ENCODE data around the gene SCOC. TPM values are rescaled to one million over a fixed set of nuclear protein-coding genes. Genes with fewer than 3 reads are reported as not detected.
A peak's percentile ranks its signal among the peaks of the same experiment; 100 is the strongest.

The SCOC gene
- total and polyA plus RNA-seq, 9 of the 15 experiments (the other 6 are each of a cell fraction or from before 2014, with no cell fraction given): 16.8 to 110 (median 46.7) TPM

DNA sequence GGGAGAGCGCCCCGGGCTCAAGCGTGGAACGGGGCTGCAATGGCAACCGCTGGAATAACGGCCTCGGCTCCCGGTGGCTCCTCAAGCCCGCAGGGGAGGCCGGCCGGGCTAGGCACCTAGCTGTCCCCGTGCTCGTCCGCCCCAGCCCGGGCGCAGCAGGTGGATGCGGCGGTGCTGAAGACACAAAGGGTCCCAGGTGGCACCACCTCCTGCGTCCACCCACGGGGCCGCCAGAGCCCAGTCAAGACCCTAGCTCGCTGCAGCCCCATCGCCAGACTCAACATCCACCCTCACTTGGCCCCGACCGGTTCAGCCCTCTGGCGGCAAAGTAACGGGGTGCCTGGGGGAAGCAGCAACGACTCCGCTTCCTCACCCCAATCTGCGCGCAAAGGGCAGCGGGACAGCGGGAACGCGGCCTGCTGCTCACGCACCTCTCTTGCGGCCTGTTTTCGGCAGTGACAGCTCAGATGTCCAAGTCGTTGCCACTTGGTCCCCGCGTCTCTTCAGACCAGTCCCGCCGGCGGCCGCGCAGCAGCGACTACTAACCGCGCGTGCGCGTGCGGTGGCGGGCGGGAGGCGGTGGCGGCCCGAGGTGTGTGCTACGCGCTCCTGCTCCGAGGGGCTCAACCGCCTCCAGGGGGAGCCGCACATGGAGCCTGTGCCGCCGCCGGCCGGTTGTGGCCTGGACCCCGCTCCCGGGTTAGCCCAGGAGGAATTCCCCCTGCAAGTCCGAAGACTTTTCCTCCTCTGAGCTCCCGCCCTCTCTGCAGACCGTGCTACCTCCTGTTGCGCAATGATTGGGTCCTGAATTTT is 53.9 kb downstream of the SCOC start, which contains the start of gene CLGN (continued):
- no peak for TF ChIP-seq ZKSCAN8 (CRISPR knock-in tag; IDR thresholded peaks at IDR 0.05)
- no peak for TF ChIP-seq CREBBP (IDR thresholded peaks at IDR 0.05; ENCODE audit: low read depth, low read length)
- TF ChIP-seq, protein P1, sequence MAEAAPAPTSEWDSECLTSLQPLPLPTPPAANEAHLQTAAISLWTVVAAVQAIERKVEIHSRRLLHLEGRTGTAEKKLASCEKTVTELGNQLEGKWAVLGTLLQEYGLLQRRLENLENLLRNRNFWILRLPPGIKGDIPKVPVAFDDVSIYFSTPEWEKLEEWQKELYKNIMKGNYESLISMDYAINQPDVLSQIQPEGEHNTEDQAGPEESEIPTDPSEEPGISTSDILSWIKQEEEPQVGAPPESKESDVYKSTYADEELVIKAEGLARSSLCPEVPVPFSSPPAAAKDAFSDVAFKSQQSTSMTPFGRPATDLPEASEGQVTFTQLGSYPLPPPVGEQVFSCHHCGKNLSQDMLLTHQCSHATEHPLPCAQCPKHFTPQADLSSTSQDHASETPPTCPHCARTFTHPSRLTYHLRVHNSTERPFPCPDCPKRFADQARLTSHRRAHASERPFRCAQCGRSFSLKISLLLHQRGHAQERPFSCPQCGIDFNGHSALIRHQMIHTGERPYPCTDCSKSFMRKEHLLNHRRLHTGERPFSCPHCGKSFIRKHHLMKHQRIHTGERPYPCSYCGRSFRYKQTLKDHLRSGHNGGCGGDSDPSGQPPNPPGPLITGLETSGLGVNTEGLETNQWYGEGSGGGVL (CRISPR knock-in tag; IDR thresholded peaks at IDR 0.05): no peak
- TF ChIP-seq ETV6 (IDR thresholded peaks at IDR 0.05; ENCODE audit: borderline replicate concordance in 1 of 2, low read depth in 2 of 2, low read length in 1 of 2): no peak
- TF ChIP-seq ETV6 (CRISPR knock-in tag; IDR thresholded peaks at IDR 0.05; ENCODE audit: borderline replicate concordance): no peak
- no peak for TF ChIP-seq ZNF174 (CRISPR knock-in tag; IDR thresholded peaks at IDR 0.05)
- TF ChIP-seq ZNF780A (CRISPR knock-in tag; IDR thresholded peaks at IDR 0.05): no peak
- TF ChIP-seq ZNF347 (CRISPR knock-in tag; IDR thresholded peaks at IDR 0.05; ENCODE audit: low read depth): no peak
- no peak for TF ChIP-seq CHD4 (IDR thresholded peaks at IDR 0.05; ENCODE audit: insufficient read depth, insufficient replicate concordance, low read depth, low read length, poor library complexity, severe bottlenecking)
- TF ChIP-seq MTA2 (IDR thresholded peaks at IDR 0.05; ENCODE audit: low read depth): no peak
- TF ChIP-seq, protein P2, sequence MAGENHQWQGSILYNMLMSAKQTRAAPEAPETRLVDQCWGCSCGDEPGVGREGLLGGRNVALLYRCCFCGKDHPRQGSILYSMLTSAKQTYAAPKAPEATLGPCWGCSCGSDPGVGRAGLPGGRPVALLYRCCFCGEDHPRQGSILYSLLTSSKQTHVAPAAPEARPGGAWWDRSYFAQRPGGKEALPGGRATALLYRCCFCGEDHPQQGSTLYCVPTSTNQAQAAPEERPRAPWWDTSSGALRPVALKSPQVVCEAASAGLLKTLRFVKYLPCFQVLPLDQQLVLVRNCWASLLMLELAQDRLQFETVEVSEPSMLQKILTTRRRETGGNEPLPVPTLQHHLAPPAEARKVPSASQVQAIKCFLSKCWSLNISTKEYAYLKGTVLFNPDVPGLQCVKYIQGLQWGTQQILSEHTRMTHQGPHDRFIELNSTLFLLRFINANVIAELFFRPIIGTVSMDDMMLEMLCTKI (IDR thresholded peaks at IDR 0.05; ENCODE audit: partially characterized antibody): no peak
- no peak for TF ChIP-seq NR1H2 (CRISPR knock-in tag; IDR thresholded peaks at IDR 0.05)
- no peak for TF ChIP-seq SMAD1 (IDR thresholded peaks at IDR 0.05; ENCODE audit: low read depth, low read length, partially characterized antibody)
- peak; percentile 24; the same call in 1 of the 2 replicates for TF ChIP-seq ZNF583 (CRISPR knock-in tag; IDR thresholded peaks at IDR 0.05)
- TF ChIP-seq KLF1 (tag; IDR thresholded peaks at IDR 0.05): no peak
- TF ChIP-seq, protein P3, sequence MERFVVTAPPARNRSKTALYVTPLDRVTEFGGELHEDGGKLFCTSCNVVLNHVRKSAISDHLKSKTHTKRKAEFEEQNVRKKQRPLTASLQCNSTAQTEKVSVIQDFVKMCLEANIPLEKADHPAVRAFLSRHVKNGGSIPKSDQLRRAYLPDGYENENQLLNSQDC (CRISPR knock-in tag; IDR thresholded peaks at IDR 0.05): no peak
- TF ChIP-seq, protein P4, sequence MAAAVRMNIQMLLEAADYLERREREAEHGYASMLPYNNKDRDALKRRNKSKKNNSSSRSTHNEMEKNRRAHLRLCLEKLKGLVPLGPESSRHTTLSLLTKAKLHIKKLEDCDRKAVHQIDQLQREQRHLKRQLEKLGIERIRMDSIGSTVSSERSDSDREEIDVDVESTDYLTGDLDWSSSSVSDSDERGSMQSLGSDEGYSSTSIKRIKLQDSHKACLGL (CRISPR knock-in tag; IDR thresholded peaks at IDR 0.05; ENCODE audit: borderline replicate concordance, poor library complexity, severe bottlenecking): no peak
- peak; percentile 77; the same call in 1 of the 2 replicates for TF ChIP-seq ZNF589 (CRISPR knock-in tag; IDR thresholded peaks at IDR 0.05; ENCODE audit: low read depth)
- no peak for TF ChIP-seq C11orf30 (IDR thresholded peaks at IDR 0.05; ENCODE audit: low read depth)
- no peak for TF ChIP-seq POLR3A (IDR thresholded peaks at IDR 0.05; ENCODE audit: borderline replicate concordance, extremely low read depth, insufficient read depth, insufficient read length)
- peak; percentile 44 for TF ChIP-seq HNRNPLL (IDR thresholded peaks at IDR 0.05; ENCODE audit: low read depth, low read length, poor library complexity, severe bottlenecking)
- TF ChIP-seq SOX6 (IDR thresholded peaks at IDR 0.05): peak; percentile 8
- no peak for TF ChIP-seq KLF16 (IDR thresholded peaks at IDR 0.05)
- no peak for TF ChIP-seq SMARCE1 (IDR thresholded peaks at IDR 0.05)
- no peak for TF ChIP-seq GABPB2 (CRISPR knock-in tag; conservative IDR thresholded peaks at IDR 0.05)
- no peak for TF ChIP-seq NFE2L1 (tag; IDR thresholded peaks at IDR 0.05; ENCODE audit: borderline replicate concordance, low read depth)
